Measurements from ENCODE around the gene COL4A2. TPM values are rescaled to one million over a fixed set of nuclear protein-coding genes. Genes with fewer than 3 reads are reported as not detected.

The COL4A2 gene
- total and polyA plus RNA-seq, 4 donors, result 8.0 to 45.2 (median 40.3) TPM

DNA sequence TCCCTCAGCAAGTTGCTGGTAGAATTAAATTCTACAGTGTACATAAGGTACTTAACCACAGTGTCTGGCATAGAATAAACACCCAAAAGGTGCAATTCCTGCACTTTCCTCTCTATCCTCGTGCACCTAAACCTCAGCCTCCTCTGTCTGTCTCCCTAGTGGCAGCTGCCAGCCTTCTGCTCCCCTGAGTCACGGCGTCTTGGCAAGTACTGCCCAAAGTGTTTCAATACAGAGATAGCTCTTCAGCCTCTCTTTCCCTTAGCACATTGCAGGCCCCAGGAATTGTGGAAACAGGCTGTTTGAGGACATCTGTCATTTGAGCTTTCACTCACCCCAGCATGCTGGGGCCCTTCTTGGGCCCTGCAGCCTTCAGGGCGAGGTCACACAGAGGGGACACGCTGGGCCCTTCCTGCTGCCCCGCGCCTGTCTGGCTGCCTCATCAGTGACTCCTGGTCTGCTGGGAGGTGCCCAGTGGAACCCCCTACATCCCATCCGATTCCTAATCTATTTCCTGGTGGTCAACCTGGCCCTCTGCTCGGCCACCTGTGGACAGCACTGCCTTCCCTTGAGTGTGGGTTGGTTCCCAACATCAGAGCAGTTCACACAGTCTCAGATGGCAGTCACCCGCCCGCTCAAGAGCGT, 19.3 kb downstream of the COL4A2 start:
- 66% methylated on average over 12 of the region's 12 CpGs for WGBS

DNA sequence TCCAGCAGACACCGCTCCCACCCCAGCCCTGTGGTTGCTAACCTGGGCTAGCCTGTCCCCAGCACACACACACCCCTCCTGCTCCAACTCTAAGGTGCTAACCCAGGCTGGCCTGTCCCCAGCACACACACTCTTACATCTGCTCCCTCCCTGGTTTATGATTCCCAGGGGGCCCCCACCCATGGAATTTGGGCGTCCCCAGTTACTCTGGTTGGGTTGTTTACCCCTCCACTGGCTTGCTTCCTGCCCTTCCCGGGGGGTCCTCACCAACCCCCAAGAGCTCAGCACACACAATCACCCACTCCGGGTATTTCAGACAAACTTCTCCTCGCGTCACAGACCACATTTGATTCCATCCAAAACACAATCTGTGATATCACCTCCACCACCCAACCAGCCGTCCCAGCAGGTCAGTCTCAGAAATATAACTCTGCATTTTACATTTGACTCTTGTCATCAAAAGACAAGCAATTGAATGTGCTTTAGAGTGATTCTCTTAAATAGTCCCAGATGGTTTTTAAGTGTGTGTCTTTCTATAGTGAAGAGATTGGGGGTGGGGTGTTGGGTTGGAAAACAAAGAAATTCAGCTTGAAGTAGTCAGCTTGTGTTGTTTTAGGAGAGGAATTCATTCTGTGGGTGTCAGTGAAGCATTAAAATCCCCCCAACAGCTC, 20.1 kb downstream of the COL4A2 start:
- H3K4me1 ChIP-seq (ENCODE audit: control insufficient read depth in 4 of 4, insufficient read depth in 4 of 4, low read length in 3 of 4), result no peaks in the 10 kb centered on the region
- no peak for DNase-seq (ENCODE audit: low spot score)

More for the DNA sequence above, 19.3 kb downstream of the COL4A2 start:
- DNase-seq (ENCODE audit: low spot score), result no peak
- H3K36me3 ChIP-seq (ENCODE audit: control insufficient read depth in 4 of 4, insufficient read depth in 3 of 4, low read depth in 1 of 4, low read length in 3 of 4), result no peaks in the 10 kb centered on the region
- TF ChIP-seq RXRA (IDR thresholded peaks at IDR 0.05) (no peak), SP1 (IDR thresholded peaks at IDR 0.05) (no peak), HNF4A (conservative IDR thresholded peaks at IDR 0.05) (no peak), FOXA2 (IDR thresholded peaks at IDR 0.05) (no peak), NR2F2 (IDR thresholded peaks at IDR 0.05) (no peak), YY1 (IDR thresholded peaks at IDR 0.05) (no peak), HNF4G (IDR thresholded peaks at IDR 0.05) (no peak)
- TF ChIP-seq, protein P1, sequence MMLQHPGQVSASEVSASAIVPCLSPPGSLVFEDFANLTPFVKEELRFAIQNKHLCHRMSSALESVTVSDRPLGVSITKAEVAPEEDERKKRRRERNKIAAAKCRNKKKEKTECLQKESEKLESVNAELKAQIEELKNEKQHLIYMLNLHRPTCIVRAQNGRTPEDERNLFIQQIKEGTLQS (IDR thresholded peaks at IDR 0.05), result no peak
- TF ChIP-seq, protein P2, sequence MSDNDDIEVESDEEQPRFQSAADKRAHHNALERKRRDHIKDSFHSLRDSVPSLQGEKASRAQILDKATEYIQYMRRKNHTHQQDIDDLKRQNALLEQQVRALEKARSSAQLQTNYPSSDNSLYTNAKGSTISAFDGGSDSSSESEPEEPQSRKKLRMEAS (IDR thresholded peaks at IDR 0.05), result no peak
- TF ChIP-seq, protein P3, sequence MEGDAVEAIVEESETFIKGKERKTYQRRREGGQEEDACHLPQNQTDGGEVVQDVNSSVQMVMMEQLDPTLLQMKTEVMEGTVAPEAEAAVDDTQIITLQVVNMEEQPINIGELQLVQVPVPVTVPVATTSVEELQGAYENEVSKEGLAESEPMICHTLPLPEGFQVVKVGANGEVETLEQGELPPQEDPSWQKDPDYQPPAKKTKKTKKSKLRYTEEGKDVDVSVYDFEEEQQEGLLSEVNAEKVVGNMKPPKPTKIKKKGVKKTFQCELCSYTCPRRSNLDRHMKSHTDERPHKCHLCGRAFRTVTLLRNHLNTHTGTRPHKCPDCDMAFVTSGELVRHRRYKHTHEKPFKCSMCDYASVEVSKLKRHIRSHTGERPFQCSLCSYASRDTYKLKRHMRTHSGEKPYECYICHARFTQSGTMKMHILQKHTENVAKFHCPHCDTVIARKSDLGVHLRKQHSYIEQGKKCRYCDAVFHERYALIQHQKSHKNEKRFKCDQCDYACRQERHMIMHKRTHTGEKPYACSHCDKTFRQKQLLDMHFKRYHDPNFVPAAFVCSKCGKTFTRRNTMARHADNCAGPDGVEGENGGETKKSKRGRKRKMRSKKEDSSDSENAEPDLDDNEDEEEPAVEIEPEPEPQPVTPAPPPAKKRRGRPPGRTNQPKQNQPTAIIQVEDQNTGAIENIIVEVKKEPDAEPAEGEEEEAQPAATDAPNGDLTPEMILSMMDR (IDR thresholded peaks at IDR 0.05; ENCODE audit: low read depth, low read length, missing input control), result no peak
- H3K27me3 ChIP-seq (ENCODE audit: control insufficient read depth in 4 of 4, insufficient read depth in 4 of 4, low read length in 3 of 4), result peaks cover 0 to 5% (median 0%) of the 10 kb centered on the region in 4 donors
- H3K4me3 ChIP-seq (ENCODE audit: low read depth in 1 of 3, low read length in 3 of 3), result no peak overlapping the region
- no peaks in the 10 kb centered on the region for H3K4me1 ChIP-seq (ENCODE audit: control insufficient read depth in 4 of 4, insufficient read depth in 4 of 4, low read length in 3 of 4)
- H3K9ac ChIP-seq (ENCODE audit: low read depth in 1 of 2, low read length in 2 of 2), result no peak overlapping the region
- H3K27ac ChIP-seq (ENCODE audit: low read depth in 1 of 2, low read length in 2 of 2), result no peak overlapping the region
- no peaks in the 10 kb centered on the region for H3K9me3 ChIP-seq (ENCODE audit: control insufficient read depth in 4 of 4, low read length in 3 of 4)

More for the DNA sequence above, 20.1 kb downstream of the COL4A2 start:
- 52% methylated on average over 7 of the region's 7 CpGs for WGBS
- no peak overlapping the region for H3K4me3 ChIP-seq (ENCODE audit: low read depth in 1 of 3, low read length in 3 of 3)
- H3K9ac ChIP-seq (ENCODE audit: low read depth in 1 of 2, low read length in 2 of 2), result no peak overlapping the region
- no peaks in the 10 kb centered on the region for H3K36me3 ChIP-seq (ENCODE audit: control insufficient read depth in 4 of 4, insufficient read depth in 3 of 4, low read depth in 1 of 4, low read length in 3 of 4)
- TF ChIP-seq, protein P1 (IDR thresholded peaks at IDR 0.05), result no peak
- TF ChIP-seq, protein P3 (IDR thresholded peaks at IDR 0.05; ENCODE audit: low read depth, low read length, missing input control), result no peak
- no peak for TF ChIP-seq HNF4G (IDR thresholded peaks at IDR 0.05)
- no peak for TF ChIP-seq YY1 (IDR thresholded peaks at IDR 0.05)
- no peak overlapping the region for H3K27ac ChIP-seq (ENCODE audit: low read depth in 1 of 2, low read length in 2 of 2)
- H3K9me3 ChIP-seq (ENCODE audit: control insufficient read depth in 4 of 4, low read length in 3 of 4), result no peaks in the 10 kb centered on the region
- peaks cover 0 to 5% (median 0%) of the 10 kb centered on the region in 4 donors for H3K27me3 ChIP-seq (ENCODE audit: control insufficient read depth in 4 of 4, insufficient read depth in 4 of 4, low read length in 3 of 4)

Measured in liver (tissue), 9 donors.